G401.6 (cell line): ENCODE measurements around the gene S100A2.
"Not testable (repeated sequence)": the region's sequence is repeated elsewhere in the genome, so short reads cannot be mapped to it uniquely, and the experiment has no call there.

ENCODE experiments used
- FAIRE-seq: peaks from 2 replicates; lab custom pipeline; 2012; peaks lifted over from hg19 to GRCh38; lab: Jason Lieb, UNC

Gene S100A2

DNA sequence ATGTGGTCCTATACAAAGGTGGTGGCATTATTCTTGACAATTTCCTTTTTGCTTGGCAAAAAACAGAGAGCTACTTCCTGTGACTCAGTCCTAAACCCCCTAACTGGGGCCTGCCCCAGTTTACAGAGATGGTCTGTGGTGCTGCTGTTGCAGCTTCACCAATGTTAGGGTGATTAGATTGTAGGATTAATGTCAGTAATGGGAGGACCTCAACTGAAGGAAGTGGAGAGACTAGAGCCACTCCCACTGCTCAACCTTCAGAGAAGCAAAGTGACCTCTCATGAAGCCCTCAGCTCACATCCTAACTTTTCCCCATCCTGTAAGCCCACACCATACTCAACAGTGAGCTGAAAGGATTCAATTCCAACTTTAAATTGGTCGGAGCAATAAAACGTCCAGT is 33.5 kb downstream of the S100A2 start:
- FAIRE-seq: no peak

DNA sequence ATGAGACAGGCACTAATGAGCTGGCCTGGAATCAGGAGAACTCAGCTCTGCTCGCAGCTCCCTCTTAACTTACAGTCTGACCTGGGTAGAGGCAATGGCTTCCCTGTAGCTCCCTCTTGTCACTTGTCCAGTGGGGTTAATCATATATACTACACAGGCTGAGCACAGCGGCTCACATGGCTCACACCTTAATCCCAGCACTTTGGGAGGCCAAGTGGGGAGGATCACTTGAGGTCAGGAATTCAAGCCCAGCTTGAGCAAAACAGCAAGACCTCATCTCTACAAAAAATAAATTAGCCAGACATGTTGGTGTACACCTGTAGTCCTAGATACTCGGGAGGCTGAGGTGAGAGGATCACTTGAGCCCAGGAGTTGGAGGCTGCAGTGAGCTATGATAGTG is 34.0 kb downstream of the S100A2 start:
- FAIRE-seq: no peak

DNA sequence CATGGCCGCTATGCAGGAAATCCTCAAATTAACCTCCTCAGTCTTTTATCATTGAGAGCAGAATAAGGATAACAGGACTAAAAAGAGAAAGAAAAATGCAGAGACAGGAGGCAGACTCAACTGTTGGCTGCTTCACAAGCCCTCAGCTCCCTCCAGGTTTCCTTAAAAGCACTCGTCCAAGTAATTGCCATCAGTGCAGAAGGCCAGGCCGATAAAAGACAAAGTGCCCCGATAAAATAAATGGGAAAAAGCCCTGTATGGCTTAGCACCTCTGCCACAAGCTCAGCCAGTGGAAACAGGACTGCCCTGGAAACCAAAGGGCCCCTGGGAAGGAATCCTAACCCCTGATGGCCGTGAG is 38.0 kb downstream of the S100A2 start:
- no peak for FAIRE-seq

DNA sequence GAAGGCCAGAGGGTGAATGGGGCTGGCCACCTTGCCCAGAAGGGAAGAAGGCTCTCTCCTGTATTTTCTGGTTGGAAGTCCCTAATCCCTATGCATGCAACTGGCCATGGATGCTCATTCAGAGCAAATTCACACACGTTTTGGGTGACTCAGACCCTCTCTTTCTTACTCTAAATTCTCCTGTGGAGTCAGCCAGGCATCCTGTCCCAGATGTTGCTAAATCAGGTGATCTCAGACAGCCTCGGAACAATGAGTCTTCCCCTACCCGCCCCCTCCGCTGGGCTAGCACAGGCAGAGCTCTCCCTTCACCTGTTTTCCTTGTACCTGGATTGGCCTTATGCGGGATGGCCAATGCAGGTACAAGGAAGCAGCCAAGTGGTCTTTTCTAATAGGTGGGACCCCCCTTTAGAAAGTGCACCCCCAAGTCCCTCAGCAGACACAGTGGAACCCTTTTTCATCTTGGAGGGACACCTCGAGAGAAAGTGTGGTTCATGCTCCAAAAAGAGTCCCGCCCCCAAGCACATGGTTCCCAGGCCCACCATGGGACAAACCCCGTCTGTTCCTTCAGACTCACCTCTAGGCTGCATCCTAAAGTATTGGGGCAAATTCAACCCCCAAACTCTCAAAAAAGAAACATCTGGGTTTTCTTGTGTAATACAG is 38.5 kb downstream of the S100A2 start:
- no peak for FAIRE-seq

DNA sequence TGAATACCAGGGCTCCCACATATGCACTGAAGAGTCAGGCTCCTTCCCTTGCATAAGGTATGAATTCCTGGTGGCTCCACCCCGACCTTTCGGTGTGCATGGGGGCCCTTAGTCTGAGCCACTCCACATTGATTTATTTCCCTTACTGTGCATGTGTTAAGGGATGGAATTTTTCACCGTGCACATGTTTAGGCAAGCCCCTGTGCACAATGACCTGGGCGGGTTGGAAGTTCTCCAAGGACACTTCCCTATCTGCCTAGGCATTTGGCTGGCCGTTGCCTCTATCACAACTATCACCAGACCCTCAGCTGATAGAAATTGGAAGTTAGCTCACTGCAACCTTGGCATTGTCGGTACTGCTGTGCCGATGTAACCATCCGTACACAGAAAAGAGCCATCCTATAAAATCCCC is 39.5 kb downstream of the S100A2 start:
- no peak for FAIRE-seq

DNA sequence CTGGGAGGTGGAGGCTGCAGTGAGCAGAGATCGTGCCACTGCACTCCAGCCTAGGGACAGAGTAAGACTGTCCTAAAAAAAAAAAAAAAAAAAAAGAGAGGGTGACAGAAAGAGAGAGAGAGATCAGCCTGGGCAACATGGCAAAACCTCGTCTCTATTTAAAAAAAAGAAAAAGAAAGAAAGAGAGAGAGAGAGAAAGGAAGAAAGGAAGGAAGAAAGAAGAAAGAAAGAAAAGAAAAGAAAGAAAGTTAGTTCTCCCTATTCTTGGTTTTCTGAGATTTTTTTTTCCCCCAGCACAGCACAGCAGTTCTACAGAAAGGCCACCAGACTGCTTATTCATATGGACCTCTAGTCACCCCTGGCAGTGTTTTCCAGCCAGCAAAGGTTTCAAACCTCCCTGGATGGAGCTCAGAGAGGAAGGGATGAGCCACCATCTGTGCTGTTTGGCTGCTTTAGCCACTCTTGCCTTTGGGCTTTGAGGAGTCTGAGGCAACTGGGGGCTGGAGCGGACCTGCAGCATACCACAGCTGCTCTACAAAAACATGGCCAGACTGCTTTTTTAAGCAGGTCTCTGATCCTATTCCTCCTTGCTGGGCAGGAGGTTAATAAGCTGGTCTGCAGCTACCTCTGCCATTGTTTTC is 40.4 kb downstream of the S100A2 start:
- no peak for FAIRE-seq

DNA sequence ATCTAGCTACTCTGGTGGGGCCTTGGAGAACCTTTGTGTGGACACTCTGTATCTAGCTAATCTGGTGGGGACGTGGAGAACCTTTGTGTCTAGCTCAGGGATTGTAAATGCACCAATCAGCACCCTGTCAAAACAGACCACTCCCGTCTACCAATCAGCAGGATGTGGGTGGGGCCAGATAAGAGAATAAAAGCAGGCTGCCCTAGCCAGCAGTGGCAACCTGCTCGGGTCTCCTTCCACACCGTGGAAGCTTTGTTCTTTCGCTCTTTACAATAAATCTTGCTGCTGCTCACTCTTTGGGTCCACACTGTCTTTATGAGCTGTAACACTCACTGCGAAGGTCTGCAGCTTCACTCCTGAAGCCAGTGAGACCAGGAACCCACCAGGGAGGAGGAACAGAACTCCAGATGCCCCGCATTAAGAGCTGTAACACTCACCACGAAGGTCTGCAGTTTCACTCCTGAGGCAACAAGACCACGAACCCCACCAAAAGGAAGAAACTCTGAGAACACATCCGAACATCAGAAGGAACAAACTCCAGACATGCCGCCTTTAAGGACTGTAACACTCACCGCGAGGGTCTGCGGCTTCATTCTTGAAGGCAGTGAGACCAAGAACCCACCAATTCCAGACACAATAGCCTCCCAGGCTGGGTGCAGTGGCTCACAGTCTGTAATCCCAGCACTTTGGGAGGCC is 43.1 kb downstream of the S100A2 start:
- FAIRE-seq: not testable (repeated sequence)

DNA sequence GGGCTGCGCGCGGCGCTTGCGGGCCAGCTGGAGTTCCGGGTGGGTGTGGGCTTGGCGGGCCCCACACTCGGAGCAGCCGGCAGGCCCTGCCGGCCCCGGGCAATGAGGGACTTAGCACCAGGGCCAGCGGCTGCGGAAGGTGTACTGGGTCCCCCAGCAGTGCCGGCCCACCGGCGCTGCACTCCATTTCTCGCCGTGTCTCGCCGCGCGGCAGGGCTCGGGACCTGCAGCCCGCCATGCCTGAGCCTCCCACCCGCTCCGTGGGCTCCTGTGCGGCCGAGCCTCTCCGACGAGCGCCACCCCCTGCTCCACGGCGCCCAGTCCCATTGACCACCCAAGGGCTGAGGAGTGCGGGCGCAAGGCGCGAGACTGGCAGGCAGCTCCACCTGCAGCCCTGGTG is 43.8 kb downstream of the S100A2 start:
- not testable (repeated sequence) for FAIRE-seq

DNA sequence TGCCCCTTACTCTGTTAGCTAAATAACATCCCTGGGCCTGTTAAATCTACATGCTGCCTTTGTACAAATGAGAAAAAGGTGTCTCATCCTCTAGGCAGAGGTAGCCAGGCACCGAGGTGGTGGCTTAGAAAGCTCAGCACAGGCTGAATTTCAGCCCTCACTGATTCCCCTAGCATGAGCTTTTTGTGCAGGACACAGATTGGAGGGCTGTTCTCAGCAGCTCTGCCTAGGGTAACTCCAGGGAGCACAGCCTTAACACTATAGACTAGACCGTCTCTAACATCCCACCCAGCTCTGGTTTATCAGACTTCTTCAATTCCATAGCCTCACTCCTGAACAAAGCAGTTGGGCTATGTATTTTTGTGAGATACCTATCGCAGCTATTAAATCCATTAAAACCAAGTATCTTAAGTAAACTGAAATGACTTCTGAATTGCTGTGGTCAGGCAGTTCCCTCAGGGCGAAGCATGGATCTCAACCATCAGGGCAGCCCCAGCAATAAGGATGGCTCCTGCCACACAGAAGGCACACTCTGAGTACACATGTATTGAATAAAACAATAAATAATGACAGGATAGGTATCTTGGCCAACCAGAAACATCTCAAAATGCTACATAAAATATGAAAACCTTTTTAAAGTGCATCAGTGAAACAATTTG is 44.7 kb downstream of the S100A2 start:
- FAIRE-seq: no peak

DNA sequence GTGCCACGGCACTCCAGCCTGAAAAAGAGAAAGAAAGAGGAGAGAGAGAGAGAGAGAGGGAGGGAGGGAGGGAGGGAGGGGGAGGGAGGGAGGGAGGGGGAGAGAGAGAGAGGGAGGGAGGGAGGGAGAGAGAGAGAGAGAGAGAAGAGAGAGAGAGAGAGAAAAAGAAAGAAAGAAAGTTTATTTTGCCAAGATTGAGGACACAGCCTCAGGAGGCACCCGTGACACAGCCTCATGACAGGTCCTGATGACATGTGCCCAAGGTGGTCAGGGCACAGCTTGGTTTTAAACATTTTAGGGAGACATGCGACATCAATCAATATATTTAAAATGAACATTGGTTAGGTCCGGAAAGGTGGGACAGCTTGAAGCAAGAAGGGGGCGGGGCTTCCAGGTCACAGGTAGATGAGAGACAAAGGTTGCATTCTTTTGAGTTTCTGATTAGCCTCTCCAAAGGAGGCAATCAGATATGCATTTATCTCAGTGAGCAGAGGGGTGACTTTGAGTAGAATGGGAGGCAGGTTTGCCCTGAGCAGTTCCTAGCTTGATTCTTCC is 45.4 kb downstream of the S100A2 start:
- FAIRE-seq: not testable (repeated sequence)

DNA sequence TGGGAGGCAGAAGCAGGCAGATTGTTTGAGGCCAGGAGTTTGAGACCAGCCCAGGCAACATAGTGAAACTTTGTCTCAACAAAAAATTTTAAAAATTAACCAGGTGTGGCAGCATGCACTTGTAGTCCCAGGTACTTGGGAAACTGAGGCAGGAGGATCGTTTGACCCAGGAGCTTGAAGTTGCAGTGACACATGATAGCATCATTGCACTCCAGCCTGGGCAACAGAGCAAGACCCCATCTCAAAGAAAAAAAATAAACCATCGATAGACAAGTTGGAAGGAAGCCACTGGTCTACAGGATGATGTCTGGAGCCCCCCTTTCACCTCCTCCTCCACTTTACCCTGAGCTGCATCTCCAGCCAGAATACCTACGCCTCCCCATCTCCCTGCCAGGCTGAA is 46.4 kb downstream of the S100A2 start:
- no peak for FAIRE-seq

DNA sequence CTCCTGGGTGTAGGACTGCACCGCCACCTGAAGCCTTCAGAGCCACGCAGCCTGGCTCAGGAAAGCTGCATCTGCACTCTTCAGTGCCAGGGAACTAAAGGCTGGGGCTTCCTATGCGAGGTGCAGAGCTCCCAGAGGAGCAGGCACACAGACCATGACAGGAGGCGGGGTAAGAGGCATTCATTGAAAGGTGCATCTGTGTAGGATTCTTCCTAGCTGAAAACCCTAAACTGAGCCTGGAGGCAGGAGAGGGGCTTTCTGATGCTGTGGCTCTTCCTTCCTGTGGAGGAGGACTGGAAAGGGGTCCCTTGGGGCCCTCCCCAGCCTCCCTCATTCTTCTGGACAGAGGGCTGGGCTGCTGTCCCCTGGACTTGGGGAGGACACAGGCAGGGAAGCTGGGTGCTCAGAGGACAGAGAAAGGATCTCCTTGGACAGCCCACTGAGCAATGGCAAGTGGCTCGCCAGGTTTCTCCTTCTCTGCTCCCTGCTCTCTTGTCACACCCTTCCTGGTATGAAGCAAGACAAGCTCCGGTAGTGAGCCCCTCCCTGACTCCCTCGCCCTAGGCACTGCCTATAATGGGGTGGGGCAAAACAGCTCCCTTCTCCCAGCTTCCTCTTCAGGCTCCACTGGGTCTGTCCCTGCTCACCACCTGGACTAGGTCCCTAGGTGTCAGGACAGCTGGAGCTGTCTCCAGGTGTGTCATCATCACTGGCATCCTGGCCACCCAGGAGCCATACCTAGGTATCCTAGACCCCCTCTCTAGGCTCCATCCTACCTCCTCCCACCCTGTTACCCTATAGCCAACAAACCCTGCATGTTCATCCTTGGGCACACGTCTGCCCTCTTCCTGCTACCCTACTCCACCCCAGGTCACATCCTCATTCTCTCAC is 49.9 kb downstream of the S100A2 start:
- FAIRE-seq: no peak

DNA sequence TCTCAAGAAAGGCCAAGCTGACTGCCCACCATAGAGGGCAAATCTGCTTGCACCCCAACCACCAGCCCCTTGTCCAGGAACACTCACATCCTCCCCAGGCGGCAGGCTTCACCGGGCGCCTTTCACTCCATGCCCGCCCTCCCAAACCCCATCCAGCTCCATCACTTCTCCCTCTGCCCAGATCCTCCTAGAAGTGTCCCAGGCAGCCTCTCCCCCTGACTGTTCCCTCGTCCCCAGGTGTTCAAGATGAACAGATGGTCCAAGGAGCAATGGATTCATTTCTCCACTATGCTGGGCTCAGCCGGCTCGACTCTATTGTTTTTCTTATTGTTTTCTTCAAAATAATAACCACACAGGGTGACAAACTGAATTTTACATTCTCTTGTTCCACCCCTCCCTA is 52.0 kb downstream of the S100A2 start:
- FAIRE-seq: no peak

DNA sequence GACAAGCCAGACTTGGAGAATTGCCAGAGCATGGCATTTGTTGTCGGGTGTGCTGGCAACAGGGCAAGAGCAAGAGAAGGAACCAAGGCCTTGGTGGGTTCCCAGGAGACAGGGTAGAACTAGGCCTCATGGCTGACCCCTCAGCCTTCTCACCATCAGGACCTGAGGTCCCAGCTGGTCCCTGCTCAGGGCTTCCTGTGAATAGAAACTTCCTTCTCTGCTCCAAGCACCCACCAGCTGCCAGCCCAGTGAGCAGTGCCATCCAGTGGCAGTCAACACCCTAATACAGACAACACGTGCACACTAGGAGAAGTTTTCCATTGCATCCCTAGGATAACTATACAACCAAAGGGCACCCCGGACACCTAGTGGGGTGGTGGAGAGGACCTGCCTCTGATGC is 52.6 kb downstream of the S100A2 start:
- no peak for FAIRE-seq
